GM12864 (cell line): Measurements from ENCODE around the gene ABTB2.

Experiments
- DNase-seq: peaks from one replicate; pipeline ENCODE4 v3.0.0-alpha.2; 2011; ENCODE audit warnings: low read depth
- H3K4me3 ChIP-seq: 2 replicates; pipeline ENCODE4 v1.5.1; 2011; ENCODE audit warnings: mild to moderate bottlenecking, low read depth, low read length, control low read depth
- TF ChIP-seq, protein P1 (sequence below): IDR thresholded peaks from 2 replicates; pipeline ENCODE4 v1.5.1; 2011; ENCODE audit warnings: low read depth, mild to moderate bottlenecking, moderate library complexity, low read length, control low read depth, inconsistent platforms; ENCODE audit errors: missing control alignments

The ABTB2 gene

DNA sequence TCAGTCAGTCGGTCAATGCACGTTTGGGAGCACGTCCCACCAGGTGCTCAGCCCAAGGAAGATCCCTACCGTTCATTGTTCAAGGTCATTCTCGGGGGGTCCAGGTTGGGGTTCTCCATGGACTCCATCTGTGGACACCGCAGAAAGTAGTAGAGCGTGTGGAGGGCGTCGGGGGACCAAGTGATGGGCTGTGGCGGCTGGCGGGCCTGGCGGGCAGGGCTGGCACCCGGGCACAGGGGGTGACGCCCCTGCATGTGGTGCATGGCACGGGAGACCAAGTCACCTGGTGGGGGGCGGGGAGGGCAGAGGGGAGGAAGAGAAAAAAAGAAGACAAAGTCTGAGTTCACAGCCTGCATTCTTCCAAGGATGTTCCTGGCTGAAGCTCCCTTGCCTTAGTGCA lies 160.6 kb downstream of the ABTB2 start:
- H3K4me3 ChIP-seq = no peak overlapping the region
- no peak for DNase-seq
- TF ChIP-seq, protein P1, sequence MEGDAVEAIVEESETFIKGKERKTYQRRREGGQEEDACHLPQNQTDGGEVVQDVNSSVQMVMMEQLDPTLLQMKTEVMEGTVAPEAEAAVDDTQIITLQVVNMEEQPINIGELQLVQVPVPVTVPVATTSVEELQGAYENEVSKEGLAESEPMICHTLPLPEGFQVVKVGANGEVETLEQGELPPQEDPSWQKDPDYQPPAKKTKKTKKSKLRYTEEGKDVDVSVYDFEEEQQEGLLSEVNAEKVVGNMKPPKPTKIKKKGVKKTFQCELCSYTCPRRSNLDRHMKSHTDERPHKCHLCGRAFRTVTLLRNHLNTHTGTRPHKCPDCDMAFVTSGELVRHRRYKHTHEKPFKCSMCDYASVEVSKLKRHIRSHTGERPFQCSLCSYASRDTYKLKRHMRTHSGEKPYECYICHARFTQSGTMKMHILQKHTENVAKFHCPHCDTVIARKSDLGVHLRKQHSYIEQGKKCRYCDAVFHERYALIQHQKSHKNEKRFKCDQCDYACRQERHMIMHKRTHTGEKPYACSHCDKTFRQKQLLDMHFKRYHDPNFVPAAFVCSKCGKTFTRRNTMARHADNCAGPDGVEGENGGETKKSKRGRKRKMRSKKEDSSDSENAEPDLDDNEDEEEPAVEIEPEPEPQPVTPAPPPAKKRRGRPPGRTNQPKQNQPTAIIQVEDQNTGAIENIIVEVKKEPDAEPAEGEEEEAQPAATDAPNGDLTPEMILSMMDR = no peak

DNA sequence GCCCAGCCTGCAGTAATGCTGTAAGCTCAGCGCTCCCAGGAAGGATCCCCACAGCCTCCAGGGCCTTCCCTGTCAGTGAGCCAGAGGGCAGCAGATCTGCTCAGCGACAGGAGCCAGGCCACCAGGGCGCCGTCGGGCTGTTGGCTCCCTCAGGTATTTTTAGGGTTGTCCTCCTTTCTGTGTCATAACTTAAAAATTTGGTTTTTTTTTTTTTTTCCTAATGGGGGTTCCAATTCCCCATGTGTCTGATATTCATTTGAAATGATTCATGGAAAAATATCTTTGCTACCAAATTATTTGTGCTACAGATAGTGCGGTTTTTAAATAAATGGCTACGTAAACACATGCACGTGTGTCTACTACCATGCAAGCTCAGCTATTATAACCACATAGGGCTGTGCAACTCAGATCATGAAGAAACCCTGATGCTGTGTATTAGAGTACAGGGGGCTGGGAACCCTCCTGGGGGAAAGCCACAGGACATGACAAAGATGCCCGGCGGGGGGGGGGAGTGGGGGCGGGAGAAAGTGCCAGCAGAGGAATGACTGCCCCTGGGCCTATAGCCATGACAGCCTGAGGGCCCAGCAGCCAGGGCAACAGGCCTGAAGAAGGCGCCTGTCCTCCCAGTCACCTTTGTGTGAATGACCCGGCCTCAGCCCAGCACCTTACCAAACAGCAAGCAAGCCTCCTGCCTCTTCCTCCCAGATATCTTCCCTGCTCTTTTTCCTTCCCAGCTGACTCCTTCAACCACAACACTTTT lies 163.1 kb downstream of the ABTB2 start:
- TF ChIP-seq, protein P1 = no peak
- DNase-seq = no peak
- H3K4me3 ChIP-seq = no peak overlapping the region

DNA sequence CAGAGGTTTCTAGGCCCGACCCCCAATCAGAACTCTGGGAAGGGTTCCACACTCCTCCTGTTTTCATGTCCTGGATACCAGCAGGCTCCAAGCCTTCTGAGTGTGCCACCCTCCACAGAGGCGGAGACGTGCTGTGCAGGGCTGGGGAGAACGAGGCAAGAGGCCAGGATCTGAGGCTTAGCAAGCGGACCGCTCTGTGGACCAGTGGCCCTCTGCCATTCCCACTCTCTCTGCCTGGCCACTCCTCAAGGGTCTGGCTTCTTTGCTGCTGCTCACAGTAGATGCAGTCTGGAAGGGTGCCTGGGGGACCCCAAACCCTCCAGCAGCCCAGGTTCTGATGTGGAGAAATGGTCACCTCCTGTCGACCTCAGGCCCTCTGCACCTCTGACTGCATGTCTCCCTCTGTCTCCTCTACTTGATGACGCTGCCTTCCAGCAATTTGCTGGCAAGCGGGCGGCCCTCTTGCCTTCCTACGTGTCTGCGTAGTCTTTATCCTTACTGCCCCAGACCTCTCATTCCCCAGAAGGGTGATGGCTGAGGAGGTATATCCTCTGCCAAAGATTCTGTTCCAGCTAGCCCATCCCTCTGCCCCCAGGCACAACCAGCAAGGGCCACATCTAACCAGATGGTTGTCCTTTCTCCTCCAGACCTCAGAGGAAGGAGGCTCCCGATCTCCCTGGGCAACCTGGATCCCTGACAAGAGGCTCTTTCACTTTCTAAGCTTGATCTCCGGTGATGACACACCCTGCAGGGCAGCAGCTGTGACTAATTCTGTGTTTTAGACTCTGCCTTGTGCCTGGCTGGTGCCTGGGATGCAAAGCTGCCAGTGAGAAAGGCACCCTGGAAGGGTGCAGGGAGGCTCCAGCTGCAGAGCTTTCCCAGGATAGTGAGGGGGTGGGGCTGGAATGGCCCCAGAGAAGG lies 165.1 kb downstream of the ABTB2 start:
- TF ChIP-seq, protein P1 = no peak
- no peak for DNase-seq
- H3K4me3 ChIP-seq = no peak overlapping the region

DNA sequence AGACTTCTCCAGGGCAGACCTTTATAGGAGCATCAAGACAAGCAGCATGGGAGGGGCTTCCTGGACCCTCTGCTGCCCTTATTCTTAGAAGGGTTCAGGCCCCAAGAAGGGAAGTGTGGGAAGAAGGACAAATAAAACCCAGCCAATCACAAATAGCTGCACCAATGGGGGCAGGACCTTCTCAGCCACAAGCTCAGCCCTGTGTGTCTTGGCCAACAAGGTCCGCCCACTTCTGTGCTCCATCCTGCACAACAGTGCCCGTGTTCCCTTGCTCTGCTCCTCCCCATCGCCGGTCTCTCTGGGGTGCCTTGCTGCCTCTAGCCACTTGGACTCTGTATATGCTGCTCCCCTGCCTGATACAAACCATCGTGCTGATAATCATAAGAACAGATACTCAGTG lies 166.2 kb downstream of the ABTB2 start:
- no peak overlapping the region for H3K4me3 ChIP-seq
- TF ChIP-seq, protein P1 = no peak
- no peak for DNase-seq

DNA sequence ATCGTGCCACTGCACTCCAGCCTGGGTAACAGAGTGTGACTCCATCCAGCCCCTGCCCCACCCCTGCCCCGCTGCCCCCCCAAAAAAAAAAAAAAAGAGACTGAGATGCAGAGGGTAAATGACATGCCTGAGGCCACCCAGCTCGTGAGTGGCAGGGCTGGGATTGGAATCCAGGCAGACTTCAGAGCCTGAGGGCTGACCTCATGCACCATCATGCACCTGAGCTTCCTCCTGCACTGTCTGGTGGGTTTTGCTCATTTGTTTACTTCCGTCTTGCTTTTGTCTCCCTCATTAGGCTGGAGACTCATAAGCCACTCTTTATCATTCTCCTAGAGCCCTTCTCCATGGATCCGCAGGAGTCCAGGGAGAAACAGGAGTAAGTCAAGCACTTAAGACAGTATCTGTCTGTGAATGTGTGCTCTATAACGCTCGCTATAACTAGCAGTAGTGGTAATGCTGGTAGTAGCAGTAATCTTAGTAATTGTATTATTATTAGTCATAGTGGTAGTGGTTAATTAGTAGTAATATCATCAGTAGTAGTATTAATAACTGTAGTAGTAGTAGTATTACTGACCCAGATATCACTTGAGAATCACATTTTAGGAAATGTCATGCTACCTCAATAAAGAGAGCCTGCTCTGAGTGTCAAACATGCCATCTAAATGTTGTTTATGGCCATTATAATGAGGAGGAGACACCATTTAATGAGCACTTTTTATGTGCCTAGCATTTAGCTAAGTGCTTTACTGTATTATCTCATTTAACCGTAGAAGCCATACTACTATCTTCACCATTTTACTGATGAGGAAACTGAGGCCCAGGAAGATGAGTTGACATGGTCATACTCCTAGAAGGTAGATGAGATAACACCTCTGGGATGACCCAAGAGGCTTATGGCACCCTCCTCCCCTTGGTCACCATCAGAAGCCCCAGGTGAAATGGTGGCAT lies 167.3 kb downstream of the ABTB2 start:
- TF ChIP-seq, protein P1 = no peak
- no peak overlapping the region for H3K4me3 ChIP-seq
- no peak for DNase-seq

DNA sequence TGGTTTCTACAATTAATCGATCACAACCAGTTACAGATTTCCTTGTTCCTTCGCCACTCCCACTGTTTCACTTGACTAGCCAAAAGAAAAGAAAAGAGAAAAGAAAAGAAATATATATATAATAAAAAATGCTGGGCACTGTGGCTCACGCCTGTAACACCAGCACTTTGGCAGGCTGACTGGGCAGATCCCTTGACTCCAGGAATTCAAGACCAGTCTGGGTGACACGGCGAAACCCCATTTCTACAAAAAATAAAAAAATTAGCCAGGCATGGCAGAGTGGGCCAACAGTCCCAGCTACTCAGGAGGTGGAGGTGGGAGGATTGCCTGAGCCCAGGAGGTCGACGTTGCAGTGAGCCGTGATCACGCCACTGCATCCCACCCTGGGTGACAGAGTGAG lies 168.6 kb downstream of the ABTB2 start:
- TF ChIP-seq, protein P1 = no peak
- no peak overlapping the region for H3K4me3 ChIP-seq
- no peak for DNase-seq
